Limb (tissue), 2 donors: ENCODE measurements around the gene RPL23.

Experiments used
- DNase-seq, 2 donors: peaks; one replicate each; pipeline ENCODE4 v3.0.0-alpha.2; 2016; ENCODE audit errors: extremely low spot score in 2 of 2

Gene RPL23

DNA sequence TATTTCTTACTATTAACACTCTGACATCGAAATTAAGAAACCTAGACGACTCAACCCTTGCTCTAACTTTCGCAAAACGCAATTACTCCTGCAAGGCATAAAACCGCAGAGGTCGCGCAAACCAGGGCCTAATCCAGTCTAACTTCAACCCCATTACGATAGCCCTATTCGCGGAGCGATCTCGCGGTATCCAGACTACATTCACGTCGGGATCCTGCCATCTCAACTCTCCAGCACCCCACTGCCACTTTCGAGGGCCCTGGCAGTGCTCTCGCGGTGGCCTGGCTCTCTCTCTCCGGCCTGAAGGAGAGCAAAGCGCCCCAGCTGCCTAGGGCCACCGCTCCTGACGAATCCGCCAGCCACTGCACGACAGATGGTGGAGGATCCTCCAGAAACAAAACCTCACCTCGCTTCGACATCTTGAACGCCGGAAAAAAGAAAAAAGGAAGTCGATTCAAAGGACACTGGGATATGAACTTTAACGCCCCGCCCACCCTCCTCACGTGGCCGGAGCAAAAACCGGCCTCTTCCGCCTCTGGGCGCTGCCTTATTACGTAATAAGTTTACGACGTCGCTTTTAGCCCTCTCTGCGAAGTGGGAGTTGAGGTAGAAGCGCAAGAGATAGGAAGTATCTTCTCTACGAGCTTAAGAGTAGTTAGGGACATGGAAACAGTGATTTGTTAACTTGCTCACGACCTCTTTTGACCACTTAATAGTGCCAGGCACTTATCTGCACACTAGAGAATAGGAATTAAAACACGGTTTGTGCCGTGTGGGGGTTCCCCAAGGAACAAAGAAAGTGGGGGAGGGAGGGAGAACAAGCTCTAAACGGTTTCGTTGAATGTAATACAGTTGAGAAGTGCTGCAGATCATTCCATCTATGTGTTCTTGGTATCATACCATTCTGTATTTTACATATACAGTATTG lies at the start of gene RPL23:
RPL23 (minus strand) TSS at position 430 of the 928 bp plus-strand sequence; CDS start at position 419, 11 bp downstream.
- peak; percentile 94 to 98 for DNase-seq

DNA sequence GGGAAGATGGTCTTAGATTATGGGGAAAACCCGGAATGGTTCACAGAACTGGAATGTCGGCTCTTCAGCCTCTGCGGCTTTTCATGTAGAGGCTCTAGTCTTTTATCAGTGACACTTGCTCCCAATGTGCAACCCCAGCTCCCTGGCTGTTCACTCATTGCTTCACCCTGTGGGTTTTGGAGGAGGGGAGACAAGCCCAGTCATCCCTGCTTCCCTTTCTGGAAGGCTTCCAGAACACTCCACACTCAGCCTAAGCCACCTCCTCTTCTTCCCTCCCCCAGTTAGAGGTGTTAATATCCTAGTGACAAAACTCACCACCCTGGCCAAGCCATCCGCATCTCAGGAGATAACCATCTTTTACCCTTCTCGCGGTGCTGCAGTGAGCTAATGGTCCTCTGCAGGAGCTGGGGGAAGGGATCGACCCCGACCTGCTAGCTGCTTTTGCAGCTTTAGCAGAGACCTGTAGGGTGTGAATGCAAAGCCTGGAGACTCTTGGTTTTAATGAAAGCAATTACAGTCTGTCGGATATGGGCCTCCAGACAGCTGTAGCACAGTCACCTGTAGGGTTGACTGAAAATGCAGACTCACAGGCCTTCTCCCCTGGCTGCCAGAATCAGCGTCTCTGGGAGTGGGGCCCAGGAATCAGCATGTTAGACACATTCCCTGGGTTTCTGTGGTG lies 47.6 kb upstream of the RPL23 start:
- DNase-seq, result no peak

DNA sequence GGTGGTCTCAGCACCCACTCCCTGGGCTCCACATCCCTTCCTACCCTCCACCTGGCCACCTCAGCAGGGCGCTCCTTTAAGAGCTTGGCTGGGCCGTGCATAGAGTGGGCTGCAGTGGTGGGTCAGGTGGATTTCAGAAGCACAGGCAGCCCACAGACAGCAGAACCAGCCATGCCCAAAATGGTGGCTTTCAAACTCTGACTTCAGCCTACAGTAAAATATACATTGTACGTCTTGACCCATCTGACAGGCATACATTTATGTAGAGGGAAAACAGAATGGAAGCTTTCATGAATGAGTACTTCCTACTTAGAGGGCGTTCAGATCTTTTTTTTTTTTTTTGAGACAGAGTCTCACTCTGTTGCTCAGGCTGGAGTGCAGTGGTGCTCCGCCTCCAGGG lies 45.9 kb upstream of the RPL23 start:
- DNase-seq, result no peak

DNA sequence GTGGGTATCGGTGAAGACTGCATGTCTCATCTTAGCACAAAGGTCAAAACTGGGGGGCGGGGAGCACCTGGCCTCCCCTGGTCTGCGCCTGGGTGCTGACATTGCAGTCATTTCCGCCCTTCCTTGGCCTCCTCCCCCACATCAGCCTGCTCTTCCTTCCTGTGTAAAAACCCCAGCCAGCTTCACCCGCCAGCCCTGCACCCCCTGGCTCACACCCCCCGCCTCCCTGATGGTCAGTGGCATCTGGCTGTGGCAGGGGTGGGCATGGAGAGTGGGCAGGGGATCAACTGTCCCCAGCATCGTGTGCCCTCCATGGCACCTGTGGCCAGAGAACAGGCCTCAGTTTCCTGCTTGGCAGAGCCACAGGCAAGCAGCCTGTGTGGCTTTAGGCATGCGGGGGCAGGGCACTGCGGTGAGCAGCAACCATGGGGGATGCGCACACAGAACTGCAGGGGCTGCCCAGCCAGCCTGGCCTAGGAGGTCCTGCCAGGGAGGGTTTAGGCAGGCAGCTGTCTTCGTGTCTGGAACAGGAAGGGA lies 45.4 kb upstream of the RPL23 start:
- no peak for DNase-seq

DNA sequence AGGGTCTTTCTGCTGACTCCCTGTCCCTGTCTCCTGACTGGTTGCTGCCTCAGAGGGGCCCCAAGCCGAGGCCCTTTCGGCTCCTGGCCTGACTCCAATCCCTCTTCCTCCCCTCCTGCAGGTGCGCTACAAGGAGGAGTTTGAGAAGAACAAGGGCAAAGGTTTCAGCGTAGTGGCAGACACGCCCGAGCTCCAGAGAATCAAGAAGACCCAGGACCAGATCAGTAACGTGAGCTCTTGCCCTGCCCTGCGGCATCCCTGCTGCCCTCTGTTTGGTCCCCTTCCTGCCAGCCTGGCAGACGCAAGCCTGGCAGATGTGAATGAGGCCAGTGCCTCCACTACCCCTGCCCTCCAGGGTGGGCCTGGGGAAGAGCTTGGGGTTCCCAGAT lies 44.8 kb upstream of the RPL23 start:
- no peak for DNase-seq

DNA sequence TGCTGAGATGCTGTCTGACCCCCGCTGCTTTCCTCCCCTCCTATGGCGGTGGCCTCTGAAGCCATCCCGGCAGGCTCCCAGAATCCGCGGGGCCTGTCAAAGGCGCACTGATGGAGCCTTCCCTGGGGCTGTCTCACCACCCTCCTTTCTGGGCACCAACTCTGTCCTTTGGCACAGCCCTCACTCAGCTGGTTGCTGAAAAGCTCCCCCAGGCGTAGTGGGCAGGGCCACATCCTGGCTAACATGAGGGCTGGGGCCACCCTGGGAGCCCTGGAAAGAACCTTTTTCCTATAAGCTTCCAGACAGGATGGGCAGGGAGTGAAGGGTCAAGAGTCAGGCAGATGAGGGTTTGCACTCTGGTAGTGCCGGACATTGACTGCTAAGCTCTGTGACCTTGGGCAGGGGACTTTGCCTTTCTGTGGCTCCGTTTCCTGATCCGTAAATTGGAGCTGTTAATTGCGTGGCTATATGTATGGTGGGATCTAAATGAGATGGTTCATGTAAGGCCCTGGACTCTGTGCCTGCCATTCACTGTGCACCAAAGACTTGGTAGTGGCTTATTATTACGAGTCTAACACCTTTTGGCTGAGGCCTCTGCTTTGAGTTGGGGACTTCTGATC lies 44.3 kb upstream of the RPL23 start:
- DNase-seq, result no peak

DNA sequence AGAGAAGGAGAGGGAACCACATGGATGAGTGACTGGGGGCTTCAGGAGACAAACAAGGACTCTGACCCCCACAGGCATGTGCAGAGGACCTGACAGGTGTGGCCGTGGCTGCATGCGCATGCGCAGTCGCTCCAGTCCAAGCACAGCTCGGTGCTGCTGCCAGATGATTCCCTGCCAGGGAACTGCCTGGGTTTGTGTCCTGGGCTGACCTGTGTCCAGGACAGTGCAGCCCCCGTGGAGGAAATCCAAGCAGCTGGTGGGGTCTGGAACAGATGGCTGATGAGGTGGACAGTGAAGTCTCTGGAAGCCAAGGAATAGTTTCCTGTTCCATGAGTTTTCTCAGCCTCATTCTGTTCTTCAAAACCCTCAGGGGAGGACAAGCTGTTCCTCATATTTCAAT lies 43.7 kb upstream of the RPL23 start:
- DNase-seq, result no peak

DNA sequence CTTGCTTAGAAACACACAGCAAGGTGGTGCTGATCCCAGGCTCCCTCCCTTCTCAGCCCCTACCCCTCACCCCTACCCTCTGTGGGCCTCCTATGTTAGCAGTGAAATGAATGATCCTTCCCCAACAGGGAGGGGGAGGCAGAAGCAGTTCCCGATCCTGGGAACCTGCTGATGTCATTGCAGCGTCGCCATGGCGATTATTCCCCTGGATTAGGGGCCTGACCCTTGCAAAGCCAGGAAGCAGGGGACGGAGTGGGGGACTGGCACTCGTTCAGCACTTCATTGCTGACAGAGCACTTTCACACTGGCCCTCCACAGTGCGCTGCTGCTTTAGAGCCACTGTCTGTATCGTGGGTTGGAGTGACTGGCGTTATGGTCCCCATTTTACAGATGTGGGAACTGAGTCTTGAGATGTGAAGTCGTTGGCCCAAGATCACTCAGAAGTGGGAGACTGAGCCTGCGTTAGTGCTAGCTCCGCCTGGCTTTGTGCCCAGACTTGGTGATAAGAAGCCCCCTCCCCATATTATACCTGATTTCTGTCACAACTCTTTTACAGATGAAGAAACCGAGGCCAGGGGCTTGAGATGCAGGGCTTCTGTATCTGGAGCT lies 42.9 kb upstream of the RPL23 start:
- no peak for DNase-seq

DNA sequence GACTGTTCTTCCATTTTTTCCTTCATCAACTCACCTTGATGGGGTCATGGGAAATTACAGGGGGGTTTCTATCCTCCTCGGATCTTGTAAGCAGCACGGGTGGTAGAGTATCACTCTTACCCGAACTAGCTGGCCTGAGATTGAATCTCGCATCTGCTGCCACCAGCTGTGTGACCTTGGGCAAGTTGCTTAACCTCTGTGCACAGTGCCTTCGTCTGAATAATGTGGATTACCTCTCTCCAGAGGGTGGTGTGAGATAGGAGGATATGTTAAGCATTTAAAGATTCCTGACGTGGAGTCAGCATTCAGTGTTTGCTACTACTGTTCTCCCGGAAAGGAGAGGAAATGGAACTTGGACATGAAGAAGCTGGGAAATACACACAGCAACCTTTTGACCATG lies 40.8 kb upstream of the RPL23 start:
- no peak for DNase-seq

DNA sequence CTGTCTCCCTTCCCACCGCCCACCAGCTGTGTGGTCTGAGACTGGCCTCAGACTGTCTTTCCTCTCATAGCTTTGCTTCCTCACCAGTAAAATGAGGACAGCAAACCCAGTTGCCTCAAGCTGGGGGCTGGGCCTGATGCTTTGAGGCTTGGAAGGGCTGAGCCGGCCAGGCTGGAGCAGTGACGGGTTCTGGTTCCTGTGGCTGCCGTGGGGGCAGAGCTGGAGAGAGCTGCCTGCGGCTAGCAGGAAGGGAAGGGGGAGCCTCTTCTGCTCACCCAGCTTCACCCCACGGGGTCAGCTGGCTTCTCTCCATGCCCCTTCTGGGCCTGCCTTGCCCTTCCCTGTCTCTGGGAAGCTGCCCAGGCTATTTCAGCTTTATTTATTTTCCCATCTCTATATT lies 40.1 kb upstream of the RPL23 start:
- DNase-seq, result no peak

DNA sequence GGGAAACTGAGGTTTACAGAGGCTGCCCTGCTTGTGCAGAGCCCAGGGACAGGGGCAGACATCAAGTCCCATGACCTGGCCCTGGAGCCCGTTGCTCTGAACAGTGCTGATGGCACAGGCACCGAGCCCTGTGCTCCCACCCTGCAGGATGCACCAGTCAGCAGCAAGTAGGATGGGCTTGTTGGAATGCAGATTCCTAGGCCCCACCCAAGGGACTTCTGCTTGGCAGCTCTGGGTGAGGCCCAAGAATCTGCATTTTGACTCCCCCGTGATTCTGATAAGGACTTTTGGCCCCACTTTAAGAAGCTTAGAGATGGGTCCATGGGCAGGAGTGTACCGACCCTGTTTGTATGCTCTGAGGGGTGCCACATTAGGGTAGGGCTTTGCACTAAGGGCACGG lies 39.6 kb upstream of the RPL23 start:
- DNase-seq, result no peak

DNA sequence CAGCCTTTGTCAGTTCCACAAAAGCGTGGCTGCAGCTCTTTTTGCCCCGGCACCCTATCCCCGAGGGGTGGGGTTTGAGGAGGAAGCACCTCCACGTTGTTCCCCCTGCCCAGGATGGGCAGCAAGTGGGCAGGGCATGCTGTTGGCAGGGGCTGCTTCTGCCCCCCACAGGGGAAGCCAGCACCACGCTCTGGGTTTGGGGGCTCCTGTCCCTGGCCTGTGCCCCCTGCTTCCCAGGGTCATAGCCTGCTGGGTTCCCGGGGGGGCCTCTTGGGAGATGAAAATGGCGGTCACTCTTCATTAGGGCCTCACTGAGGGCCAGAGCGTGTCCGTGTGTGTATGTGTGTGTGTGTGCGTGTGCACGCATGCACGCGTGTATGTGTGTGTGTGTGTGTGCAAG lies 39.1 kb upstream of the RPL23 start:
- DNase-seq, result no peak

DNA sequence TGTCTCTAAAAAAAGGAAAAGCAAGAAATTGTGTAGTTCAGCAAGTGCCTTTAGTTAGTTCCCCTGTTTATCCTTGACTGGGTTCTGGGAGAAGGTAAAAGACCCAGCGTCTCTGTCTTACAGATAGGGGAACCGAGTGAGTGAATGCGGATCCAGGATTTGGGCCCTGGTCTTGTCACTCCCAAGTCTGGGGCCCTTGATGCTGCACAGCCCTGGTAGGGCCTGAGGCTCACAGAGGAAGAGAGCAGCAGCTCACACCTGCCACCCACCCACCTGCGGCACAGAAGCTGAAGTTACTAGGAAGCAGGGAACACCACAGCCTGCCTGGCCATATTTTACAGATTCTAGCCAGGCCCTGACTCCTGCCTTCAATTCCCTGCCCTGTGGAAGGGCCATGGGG lies 38.6 kb upstream of the RPL23 start:
- DNase-seq, result no peak

DNA sequence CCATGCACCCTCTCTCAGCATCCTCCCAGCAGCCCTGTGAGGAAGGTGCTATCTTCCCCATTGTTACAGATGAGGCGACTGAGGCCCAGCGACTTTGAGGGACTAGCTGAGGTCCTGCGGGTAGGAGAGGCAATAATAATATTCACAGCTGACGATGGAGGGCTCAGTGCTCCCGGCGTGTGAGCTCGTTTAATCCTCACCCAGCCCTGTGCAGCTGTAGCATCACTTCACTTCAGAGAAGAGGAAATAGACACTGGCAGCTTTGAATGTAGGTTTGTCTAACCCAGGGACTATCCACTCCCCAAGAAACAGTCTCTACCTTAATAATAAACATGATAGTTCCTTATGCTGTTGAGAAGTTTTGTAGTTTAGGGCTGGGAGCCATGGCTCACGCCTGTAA lies 37.9 kb upstream of the RPL23 start:
- no peak for DNase-seq

DNA sequence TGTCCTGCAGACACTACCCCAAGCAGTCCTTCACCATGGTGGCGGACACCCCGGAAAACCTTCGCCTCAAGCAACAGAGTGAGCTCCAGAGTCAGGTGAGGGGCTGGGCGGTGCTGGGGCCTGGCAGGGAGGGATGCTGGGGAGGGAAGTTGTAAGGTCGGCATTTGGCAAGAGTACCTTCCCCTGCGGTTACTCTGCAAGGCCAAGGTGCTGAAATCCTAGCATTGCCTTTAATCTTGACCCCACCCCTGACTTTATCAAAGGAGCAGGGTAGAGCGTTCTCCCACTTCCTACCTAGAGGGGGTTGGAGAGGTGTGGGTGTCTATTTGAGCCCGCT lies 36.9 kb upstream of the RPL23 start:
- DNase-seq, result no peak

DNA sequence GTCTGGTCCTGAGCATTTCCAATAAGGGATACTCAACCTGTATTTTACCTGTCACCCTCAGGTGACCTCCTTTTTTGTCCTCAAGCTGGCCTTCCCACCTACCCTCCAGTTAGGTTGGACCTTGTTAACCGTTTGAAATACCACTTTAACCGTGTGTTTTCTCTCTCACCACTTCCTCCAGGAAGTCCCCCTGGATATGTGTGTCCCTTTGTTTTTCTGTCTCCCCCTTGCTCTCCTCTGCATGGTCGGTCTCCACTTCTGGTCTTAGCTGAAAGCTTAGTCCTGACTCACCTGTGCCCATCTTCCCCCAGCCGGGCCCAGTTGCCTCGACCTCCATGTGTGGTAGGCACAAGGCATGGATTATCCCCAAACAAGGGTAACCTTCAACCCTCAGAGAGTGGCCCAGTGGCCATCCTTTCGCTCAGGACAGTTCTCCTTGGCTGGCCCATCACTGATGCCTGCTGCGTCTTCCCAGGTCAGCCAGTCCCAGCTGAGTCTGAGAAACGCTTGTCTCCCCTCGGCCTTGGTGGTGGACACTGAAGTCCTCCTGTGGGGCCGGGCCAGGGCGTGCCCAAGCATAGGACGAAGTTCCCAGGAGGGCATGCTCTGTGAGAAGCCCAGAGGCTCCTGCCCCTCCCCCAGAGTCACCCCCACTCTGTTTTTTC lies 36.4 kb upstream of the RPL23 start:
- DNase-seq, result no peak

DNA sequence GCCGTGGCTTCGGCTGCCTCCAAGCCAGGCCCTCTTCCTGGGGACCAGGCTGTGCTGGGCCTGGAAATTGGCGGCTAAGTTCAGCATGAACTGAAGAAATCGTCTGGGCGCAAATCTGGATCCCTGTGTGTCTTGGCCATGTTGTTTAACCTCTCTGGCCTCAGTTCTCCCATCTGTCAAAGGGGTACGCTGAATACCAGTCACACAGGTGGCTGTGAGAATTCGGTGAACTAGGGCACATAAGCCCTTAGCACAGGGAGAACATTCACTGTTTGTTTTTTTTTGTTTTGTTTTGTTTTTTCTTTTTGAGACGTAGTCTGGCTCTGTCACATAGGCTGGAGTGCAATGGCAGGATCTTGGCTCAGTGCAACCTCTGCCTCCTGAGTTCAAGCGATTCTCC lies 35.3 kb upstream of the RPL23 start:
- DNase-seq, result no peak

DNA sequence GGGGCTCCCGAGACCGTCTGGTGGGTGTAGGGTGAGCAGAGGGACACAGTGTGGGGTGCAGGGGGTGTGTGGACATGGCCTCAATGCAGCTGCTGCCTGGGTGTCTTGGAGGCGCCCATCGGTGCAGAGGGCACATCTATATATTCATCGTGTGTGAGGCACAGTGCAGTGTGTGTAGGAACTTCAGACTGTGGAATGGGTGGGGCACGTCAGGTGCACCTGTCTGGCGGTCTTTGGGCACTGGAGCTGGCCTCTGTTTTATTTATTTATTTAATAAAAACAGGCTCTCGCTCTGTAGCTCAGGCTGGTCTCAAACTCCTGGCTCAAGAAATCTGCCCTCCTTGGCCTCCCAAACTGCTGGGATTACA lies 33.1 kb upstream of the RPL23 start:
- no peak for DNase-seq

DNA sequence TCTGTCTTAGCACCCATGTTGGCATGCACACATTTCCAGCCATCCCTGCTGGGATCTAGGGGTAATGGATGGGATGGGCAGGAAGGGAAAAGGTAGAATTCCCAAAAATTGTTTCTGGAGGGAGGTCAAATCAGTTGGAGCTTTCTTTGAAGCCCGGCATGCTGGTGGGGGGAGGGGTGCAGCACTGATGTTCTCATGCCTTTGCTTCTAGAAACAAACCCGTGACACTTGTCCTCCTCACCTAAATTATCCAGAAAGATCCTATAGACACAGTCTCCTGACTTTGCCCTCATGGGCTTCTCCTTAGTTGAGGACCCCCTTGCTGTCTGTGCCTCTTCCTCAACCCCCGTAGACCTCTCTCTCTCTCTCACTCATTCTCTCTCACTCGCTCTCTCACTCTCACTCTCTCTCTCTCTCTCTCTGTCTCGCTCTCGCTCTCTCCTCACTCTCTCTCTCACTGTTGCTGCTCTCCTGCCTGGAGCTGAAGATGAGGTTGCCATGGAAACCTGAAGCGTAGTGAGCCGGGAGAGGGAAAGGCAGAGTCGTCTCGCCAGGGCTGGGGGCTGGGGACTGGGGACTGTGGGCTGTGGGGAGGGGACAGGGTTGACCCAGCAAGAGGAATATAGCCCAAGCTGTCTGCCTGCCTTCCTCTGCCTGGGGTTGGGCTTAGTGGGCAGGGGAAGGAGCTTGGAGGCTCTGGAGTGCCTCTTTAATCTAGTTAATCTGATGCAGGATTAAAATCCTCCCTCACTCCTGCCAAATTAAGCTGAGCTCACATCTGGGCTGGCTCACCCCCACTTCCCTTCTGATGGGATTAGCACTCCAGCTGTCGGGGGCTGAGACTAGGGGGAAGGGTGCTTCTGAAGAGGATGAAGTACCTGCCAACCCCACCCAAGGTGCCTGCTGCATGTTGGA lies 32.5 kb upstream of the RPL23 start:
- DNase-seq, result peak in 1 of 2 donors; percentile 66

DNA sequence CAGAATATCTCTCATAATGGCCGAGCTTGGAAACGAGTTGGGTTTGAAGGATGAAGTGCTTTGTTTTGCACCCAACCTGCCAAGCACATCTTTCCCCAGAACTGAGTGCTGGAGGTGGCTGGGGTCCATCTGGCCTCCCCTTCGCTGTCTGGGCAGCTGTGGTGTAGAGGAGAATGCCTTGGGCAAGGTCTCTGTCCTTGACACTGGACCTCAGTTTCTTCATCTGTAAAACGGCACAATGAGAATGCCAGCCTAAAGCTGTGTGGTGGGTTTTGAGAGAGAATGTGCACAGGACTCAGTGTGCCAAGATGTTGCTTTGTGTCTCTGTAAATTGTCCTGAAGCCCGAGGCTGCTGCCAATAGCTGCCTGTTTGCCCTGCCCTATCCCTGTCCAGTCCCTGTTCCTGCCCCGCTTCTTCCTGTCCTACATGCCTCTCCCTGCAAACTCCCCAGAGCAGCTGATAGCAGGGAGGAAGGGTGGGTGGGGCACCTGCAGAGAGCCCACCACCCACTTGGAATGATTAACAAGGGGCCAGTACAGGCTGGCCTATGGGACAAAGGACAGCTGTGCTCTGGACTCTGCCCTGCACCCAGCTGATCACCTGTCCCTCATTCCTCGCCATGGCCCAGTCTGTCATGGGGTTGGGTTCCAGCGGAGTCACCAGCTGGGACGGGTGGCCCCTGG lies 31.7 kb upstream of the RPL23 start:
- DNase-seq, result no peak
